ENCODE data around the gene HSD17B3. TPM values are rescaled to one million over a fixed set of nuclear protein-coding genes. Genes with fewer than 3 reads are reported as not detected.

Gene HSD17B3
- total and polyA plus RNA-seq, 10 donors = 0.34 to 3.9 (median 0.87) TPM; not detected in 2

- no peak for TF ChIP-seq CTCF (IDR thresholded peaks at IDR 0.05 in 8 of 11, conservative IDR thresholded peaks at IDR 0.05 in 3 of 11)
- TF ChIP-seq POLR2A (IDR thresholded peaks at IDR 0.05) = no peak
- TF ChIP-seq POLR2AphosphoS5 (IDR thresholded peaks at IDR 0.05) = no peak
- peaks cover 0 to 5% (median 0%) of the 10 kb centered on the region in 8 donors for H3K9me3 ChIP-seq
- no peaks in the 10 kb centered on the region for H3K36me3 ChIP-seq
- H3K27me3 ChIP-seq (replicated peaks in 1 of 7) = no peaks in the 10 kb centered on the region
- H3K4me1 ChIP-seq = no peaks in the 10 kb centered on the region
- 90 to 96% (median 91%) methylated on average over 13 of the region's 13 CpGs for WGBS, 5 donors
- intact Hi-C loops (cut with DNase I; ENCODE audit: low total_unique reads) = no loop called here
- no peak for DNase-seq
- no peak overlapping the region for H3K4me3 ChIP-seq
- H3K27ac ChIP-seq = no peak overlapping the region
Measured at GRCh38 chr9:96202971-96203780, 98.8 kb downstream of the HSD17B3 start.

GRCh38 chr9:96201140-96201539, 100.8 kb downstream of the HSD17B3 start:
- intact Hi-C loops (cut with DNase I; ENCODE audit: low total_unique reads) = no loop called here
- DNase-seq = no peak
- WGBS, 5 donors = 84 to 95% (median 91%) methylated on average over 6 of the region's 6 CpGs

GRCh38 chr9:96199006-96199405, 103.0 kb downstream of the HSD17B3 start:
- Histone ChIP-seq H3K9me3 (no peaks in the 10 kb centered on the region), H3K27me3 (replicated peaks in 1 of 7) (no peaks in the 10 kb centered on the region)
- DNase-seq = no peak

More at GRCh38 chr9:96201140-96201539, 100.8 kb downstream of the HSD17B3 start:
- H3K27me3 ChIP-seq (replicated peaks in 1 of 7) = no peaks in the 10 kb centered on the region
- H3K9me3 ChIP-seq = peaks cover 0 to 5% (median 0%) of the 10 kb centered on the region in 8 donors
- H3K4me1 ChIP-seq = no peaks in the 10 kb centered on the region
- TF ChIP-seq CTCF (IDR thresholded peaks at IDR 0.05 in 8 of 11, conservative IDR thresholded peaks at IDR 0.05 in 3 of 11) (no peak), POLR2AphosphoS5 (IDR thresholded peaks at IDR 0.05) (no peak), POLR2A (IDR thresholded peaks at IDR 0.05) (no peak)
- H3K27ac ChIP-seq = no peak overlapping the region
- no peak overlapping the region for H3K4me3 ChIP-seq
- no peaks in the 10 kb centered on the region for H3K36me3 ChIP-seq

More at GRCh38 chr9:96199006-96199405, 103.0 kb downstream of the HSD17B3 start:
- no peaks in the 10 kb centered on the region for H3K36me3 ChIP-seq
- intact Hi-C loops (cut with DNase I; ENCODE audit: low total_unique reads) = no loop called here
- 33 to 44% (median 34%) methylated on average over 5 of the region's 5 CpGs for WGBS, 5 donors
- no peak for TF ChIP-seq POLR2A (IDR thresholded peaks at IDR 0.05)
- no peak for TF ChIP-seq CTCF (IDR thresholded peaks at IDR 0.05 in 8 of 11, conservative IDR thresholded peaks at IDR 0.05 in 3 of 11)
- no peak for TF ChIP-seq POLR2AphosphoS5 (IDR thresholded peaks at IDR 0.05)
- H3K4me3 ChIP-seq = no peak overlapping the region
- no peaks in the 10 kb centered on the region for H3K4me1 ChIP-seq
- H3K27ac ChIP-seq = no peak overlapping the region

Data from spleen (tissue), 11 donors.